ENCODE data around the gene IL1F10. TPM values are rescaled to one million over a fixed set of nuclear protein-coding genes. Genes with fewer than 3 reads are reported as not detected.

IL1F10 gene, protein sequence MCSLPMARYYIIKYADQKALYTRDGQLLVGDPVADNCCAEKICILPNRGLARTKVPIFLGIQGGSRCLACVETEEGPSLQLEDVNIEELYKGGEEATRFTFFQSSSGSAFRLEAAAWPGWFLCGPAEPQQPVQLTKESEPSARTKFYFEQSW
- total RNA-seq (not detected), polyA plus RNA-seq (not detected)

DNA sequence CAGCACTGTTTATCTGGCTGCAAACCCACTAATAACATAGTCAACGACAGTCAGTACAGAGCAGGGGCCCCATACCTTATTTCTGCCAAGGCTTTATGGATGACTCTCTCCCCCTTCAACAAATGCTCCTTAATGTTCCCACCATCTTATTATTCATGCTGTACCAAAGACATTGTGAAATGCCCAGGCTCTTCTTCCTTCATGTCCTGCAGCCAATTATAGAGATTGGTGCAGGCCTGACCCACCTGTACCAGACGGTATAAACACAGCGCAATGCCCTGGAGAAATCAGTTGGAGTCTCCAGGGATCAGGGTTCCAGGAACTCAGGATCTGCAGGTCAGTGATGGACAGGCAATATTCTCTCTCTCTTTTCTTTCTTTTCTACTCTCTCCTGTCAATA is at the start of gene IL1F10:
Gene IL1F10, plus strand, starts transcription at position 290 of the 400 bp plus-strand sequence. CDS start 4,769 bp downstream, outside the sequence.
- H3K9me3 ChIP-seq (ENCODE audit: control insufficient read depth in 4 of 4, low read length in 3 of 4), result peaks cover 0 to 4% (median 0%) of the 10 kb centered on the region in 4 donors
- TF ChIP-seq HNF4A (conservative IDR thresholded peaks at IDR 0.05) (no peak), GABPA (IDR thresholded peaks at IDR 0.05 in 1 of 2, conservative IDR thresholded peaks at IDR 0.05 in 1 of 2) (no peak), RAD21 (IDR thresholded peaks at IDR 0.05) (no peak), SP1 (IDR thresholded peaks at IDR 0.05) (no peak), RXRA (IDR thresholded peaks at IDR 0.05) (no peak)
- TF ChIP-seq, protein P1, sequence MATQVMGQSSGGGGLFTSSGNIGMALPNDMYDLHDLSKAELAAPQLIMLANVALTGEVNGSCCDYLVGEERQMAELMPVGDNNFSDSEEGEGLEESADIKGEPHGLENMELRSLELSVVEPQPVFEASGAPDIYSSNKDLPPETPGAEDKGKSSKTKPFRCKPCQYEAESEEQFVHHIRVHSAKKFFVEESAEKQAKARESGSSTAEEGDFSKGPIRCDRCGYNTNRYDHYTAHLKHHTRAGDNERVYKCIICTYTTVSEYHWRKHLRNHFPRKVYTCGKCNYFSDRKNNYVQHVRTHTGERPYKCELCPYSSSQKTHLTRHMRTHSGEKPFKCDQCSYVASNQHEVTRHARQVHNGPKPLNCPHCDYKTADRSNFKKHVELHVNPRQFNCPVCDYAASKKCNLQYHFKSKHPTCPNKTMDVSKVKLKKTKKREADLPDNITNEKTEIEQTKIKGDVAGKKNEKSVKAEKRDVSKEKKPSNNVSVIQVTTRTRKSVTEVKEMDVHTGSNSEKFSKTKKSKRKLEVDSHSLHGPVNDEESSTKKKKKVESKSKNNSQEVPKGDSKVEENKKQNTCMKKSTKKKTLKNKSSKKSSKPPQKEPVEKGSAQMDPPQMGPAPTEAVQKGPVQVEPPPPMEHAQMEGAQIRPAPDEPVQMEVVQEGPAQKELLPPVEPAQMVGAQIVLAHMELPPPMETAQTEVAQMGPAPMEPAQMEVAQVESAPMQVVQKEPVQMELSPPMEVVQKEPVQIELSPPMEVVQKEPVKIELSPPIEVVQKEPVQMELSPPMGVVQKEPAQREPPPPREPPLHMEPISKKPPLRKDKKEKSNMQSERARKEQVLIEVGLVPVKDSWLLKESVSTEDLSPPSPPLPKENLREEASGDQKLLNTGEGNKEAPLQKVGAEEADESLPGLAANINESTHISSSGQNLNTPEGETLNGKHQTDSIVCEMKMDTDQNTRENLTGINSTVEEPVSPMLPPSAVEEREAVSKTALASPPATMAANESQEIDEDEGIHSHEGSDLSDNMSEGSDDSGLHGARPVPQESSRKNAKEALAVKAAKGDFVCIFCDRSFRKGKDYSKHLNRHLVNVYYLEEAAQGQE (IDR thresholded peaks at IDR 0.05), result no peak
- TF ChIP-seq, protein P2, sequence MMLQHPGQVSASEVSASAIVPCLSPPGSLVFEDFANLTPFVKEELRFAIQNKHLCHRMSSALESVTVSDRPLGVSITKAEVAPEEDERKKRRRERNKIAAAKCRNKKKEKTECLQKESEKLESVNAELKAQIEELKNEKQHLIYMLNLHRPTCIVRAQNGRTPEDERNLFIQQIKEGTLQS (IDR thresholded peaks at IDR 0.05), result no peak
- no peak within 1 kb of the TSS for H3K27ac ChIP-seq (ENCODE audit: low read depth in 1 of 2, low read length in 2 of 2)
- no peak within 1 kb of the TSS for H3K9ac ChIP-seq (ENCODE audit: low read depth in 1 of 2, low read length in 2 of 2)
- no peak within 1 kb of the TSS for H3K4me3 ChIP-seq (ENCODE audit: low read depth in 1 of 3, low read length in 3 of 3)
- 91% methylated on average over 3 of the region's 3 CpGs for WGBS
- H3K36me3 ChIP-seq (ENCODE audit: control insufficient read depth in 4 of 4, insufficient read depth in 3 of 4, low read depth in 1 of 4, low read length in 3 of 4), result no peaks in the 10 kb centered on the region
- H3K27me3 ChIP-seq (ENCODE audit: control insufficient read depth in 4 of 4, insufficient read depth in 4 of 4, low read length in 3 of 4), result no peaks in the 10 kb centered on the region
- no peak for DNase-seq (ENCODE audit: low spot score)
- H3K4me1 ChIP-seq (ENCODE audit: control insufficient read depth in 4 of 4, insufficient read depth in 4 of 4, low read length in 3 of 4), result no peaks in the 10 kb centered on the region

DNA sequence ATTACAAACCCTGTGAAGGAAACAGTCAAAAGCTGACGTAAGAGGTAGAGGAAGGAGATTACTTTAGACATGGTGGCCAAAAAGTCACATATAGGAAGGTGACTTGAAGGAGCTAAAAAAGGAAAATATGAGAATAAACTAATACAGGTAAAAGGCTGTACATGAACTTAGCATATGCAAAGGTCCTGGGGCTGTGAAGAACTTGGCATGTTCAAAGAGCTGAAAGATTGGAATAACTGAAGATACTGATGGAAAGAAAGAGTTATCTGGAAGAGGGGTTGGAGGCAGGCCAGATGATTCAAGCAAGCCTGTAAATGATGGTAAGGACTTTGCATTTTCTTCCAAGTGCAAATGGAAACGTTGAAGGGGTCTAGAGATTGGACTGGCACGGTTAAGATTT is 49.3 kb upstream of the IL1F10 start:
- H3K4me1 ChIP-seq (ENCODE audit: control insufficient read depth in 4 of 4, insufficient read depth in 4 of 4, low read length in 3 of 4), result no peaks in the 10 kb centered on the region
- H3K36me3 ChIP-seq (ENCODE audit: control insufficient read depth in 4 of 4, insufficient read depth in 3 of 4, low read depth in 1 of 4, low read length in 3 of 4), result no peaks in the 10 kb centered on the region
- no peaks in the 10 kb centered on the region for H3K27me3 ChIP-seq (ENCODE audit: control insufficient read depth in 4 of 4, insufficient read depth in 4 of 4, low read length in 3 of 4)
- no peak for TF ChIP-seq FOXA1 (IDR thresholded peaks at IDR 0.05)
- TF ChIP-seq, protein P3, sequence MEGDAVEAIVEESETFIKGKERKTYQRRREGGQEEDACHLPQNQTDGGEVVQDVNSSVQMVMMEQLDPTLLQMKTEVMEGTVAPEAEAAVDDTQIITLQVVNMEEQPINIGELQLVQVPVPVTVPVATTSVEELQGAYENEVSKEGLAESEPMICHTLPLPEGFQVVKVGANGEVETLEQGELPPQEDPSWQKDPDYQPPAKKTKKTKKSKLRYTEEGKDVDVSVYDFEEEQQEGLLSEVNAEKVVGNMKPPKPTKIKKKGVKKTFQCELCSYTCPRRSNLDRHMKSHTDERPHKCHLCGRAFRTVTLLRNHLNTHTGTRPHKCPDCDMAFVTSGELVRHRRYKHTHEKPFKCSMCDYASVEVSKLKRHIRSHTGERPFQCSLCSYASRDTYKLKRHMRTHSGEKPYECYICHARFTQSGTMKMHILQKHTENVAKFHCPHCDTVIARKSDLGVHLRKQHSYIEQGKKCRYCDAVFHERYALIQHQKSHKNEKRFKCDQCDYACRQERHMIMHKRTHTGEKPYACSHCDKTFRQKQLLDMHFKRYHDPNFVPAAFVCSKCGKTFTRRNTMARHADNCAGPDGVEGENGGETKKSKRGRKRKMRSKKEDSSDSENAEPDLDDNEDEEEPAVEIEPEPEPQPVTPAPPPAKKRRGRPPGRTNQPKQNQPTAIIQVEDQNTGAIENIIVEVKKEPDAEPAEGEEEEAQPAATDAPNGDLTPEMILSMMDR (IDR thresholded peaks at IDR 0.05; ENCODE audit: low read depth, low read length, missing input control), result no peak
- TF ChIP-seq FOXA2 (IDR thresholded peaks at IDR 0.05), result no peak
- no peak for TF ChIP-seq RXRA (IDR thresholded peaks at IDR 0.05)
- H3K9me3 ChIP-seq (ENCODE audit: control insufficient read depth in 4 of 4, low read length in 3 of 4), result no peaks in the 10 kb centered on the region
- DNase-seq (ENCODE audit: low spot score), result no peak
- H3K9ac ChIP-seq (ENCODE audit: low read depth in 1 of 2, low read length in 2 of 2), result no peak overlapping the region
- WGBS, result 72% methylated on average over 3 of the region's 3 CpGs
- no peak overlapping the region for H3K4me3 ChIP-seq (ENCODE audit: low read depth in 1 of 3, low read length in 3 of 3)
- H3K27ac ChIP-seq (ENCODE audit: low read depth in 1 of 2, low read length in 2 of 2), result no peak overlapping the region

DNA sequence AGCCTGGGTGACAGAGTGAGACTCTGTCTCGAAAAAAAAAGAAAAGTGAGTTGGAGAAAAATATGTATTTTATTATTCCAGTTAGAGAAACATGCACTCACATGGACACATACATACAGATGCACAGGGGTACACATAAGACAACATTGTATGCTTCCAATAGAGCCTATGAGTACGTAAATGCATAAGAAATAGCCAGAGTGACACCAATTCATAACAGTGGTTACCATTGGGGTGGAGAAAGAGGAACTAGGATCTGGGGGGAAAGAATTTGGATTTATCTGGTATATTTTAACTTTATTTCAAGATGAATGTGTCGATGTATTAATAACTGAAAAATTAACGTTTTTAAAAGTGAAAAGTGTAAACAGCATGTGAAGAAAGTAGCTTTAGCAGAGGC is 46.5 kb upstream of the IL1F10 start:
- no peaks in the 10 kb centered on the region for H3K9me3 ChIP-seq (ENCODE audit: control insufficient read depth in 4 of 4, low read length in 3 of 4)
- H3K27ac ChIP-seq (ENCODE audit: low read depth in 1 of 2, low read length in 2 of 2), result no peak overlapping the region
- H3K27me3 ChIP-seq (ENCODE audit: control insufficient read depth in 4 of 4, insufficient read depth in 4 of 4, low read length in 3 of 4), result no peaks in the 10 kb centered on the region
- no peaks in the 10 kb centered on the region for H3K36me3 ChIP-seq (ENCODE audit: control insufficient read depth in 4 of 4, insufficient read depth in 3 of 4, low read depth in 1 of 4, low read length in 3 of 4)
- H3K9ac ChIP-seq (ENCODE audit: low read depth in 1 of 2, low read length in 2 of 2), result no peak overlapping the region
- no peak for DNase-seq (ENCODE audit: low spot score)
- WGBS, result 63% methylated on average over 4 of the region's 4 CpGs
- H3K4me1 ChIP-seq (ENCODE audit: control insufficient read depth in 4 of 4, insufficient read depth in 4 of 4, low read length in 3 of 4), result no peaks in the 10 kb centered on the region
- H3K4me3 ChIP-seq (ENCODE audit: low read depth in 1 of 3, low read length in 3 of 3), result no peak overlapping the region
- TF ChIP-seq JUND (IDR thresholded peaks at IDR 0.05) (no peak), EGR1 (IDR thresholded peaks at IDR 0.05; ENCODE audit: low read depth in 2 of 2) (no peak), FOXA2 (IDR thresholded peaks at IDR 0.05) (no peak), RAD21 (IDR thresholded peaks at IDR 0.05) (no peak), FOXA1 (IDR thresholded peaks at IDR 0.05) (no peak), HNF4A (conservative IDR thresholded peaks at IDR 0.05) (no peak), SP1 (IDR thresholded peaks at IDR 0.05) (no peak), RXRA (IDR thresholded peaks at IDR 0.05) (no peak), NR2F2 (IDR thresholded peaks at IDR 0.05) (no peak), GABPA (IDR thresholded peaks at IDR 0.05 in 1 of 2, conservative IDR thresholded peaks at IDR 0.05 in 1 of 2) (no peak)
- TF ChIP-seq, protein P2 (IDR thresholded peaks at IDR 0.05), result no peak
- TF ChIP-seq, protein P3 (IDR thresholded peaks at IDR 0.05; ENCODE audit: low read depth, low read length, missing input control), result no peak
- TF ChIP-seq, protein P4, sequence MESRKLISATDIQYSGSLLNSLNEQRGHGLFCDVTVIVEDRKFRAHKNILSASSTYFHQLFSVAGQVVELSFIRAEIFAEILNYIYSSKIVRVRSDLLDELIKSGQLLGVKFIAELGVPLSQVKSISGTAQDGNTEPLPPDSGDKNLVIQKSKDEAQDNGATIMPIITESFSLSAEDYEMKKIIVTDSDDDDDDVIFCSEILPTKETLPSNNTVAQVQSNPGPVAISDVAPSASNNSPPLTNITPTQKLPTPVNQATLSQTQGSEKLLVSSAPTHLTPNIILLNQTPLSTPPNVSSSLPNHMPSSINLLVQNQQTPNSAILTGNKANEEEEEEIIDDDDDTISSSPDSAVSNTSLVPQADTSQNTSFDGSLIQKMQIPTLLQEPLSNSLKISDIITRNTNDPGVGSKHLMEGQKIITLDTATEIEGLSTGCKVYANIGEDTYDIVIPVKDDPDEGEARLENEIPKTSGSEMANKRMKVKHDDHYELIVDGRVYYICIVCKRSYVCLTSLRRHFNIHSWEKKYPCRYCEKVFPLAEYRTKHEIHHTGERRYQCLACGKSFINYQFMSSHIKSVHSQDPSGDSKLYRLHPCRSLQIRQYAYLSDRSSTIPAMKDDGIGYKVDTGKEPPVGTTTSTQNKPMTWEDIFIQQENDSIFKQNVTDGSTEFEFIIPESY (IDR thresholded peaks at IDR 0.05), result no peak

Measured in liver (tissue), 9 donors.